HS-5 (cell line): ENCODE data around the gene ZNF574.
A peak's percentile ranks its signal among the peaks of the same experiment; 100 is the strongest.
"Not testable (repeated sequence)": the region's sequence is repeated elsewhere in the genome, so short reads cannot be mapped to it uniquely, and the experiment has no call there.

Source experiments
- DNase-seq: peaks from one replicate; pipeline ENCODE4 v3.0.0-alpha.2; 2012; ENCODE audit warnings: low read depth

Gene ZNF574

GRCh38 chr19:42080764-42081375, 4.9 kb downstream of the ZNF574 start:
- DNase-seq: no peak

- DNase-seq: no peak
Observed at GRCh38 chr19:42081584-42082203, 5.7 kb downstream of the ZNF574 start.

GRCh38 chr19:42083537-42083936, 7.6 kb downstream of the ZNF574 start:
- no peak for DNase-seq

- DNase-seq: no peak
Observed at GRCh38 chr19:42086188-42086736, 10.3 kb downstream of the ZNF574 start.

- no peak for DNase-seq
Observed at GRCh38 chr19:42086770-42087550, 11.0 kb downstream of the ZNF574 start.

GRCh38 chr19:42088471-42089190, 12.7 kb downstream of the ZNF574 start:
- DNase-seq: peak; percentile 55

- DNase-seq: no peak
Observed at GRCh38 chr19:42089191-42089750, 13.3 kb downstream of the ZNF574 start.

- no peak for DNase-seq
Observed at GRCh38 chr19:42089772-42090171, 13.8 kb downstream of the ZNF574 start.

GRCh38 chr19:42090672-42091071, 14.7 kb downstream of the ZNF574 start:
- no peak for DNase-seq

GRCh38 chr19:42091300-42091699, 15.3 kb downstream of the ZNF574 start:
- DNase-seq: no peak

GRCh38 chr19:42091742-42092141, 15.8 kb downstream of the ZNF574 start:
- DNase-seq: no peak

- no peak for DNase-seq
Observed at GRCh38 chr19:42092350-42092749, 16.4 kb downstream of the ZNF574 start.

- DNase-seq: no peak
Observed at GRCh38 chr19:42093505-42093904, 17.5 kb downstream of the ZNF574 start.

GRCh38 chr19:42093926-42094325, 18.0 kb downstream of the ZNF574 start:
- no peak for DNase-seq

- DNase-seq: no peak
Observed at GRCh38 chr19:42095142-42095813, 19.3 kb downstream of the ZNF574 start.

- no peak for DNase-seq
Observed at GRCh38 chr19:42095814-42096230, 19.9 kb downstream of the ZNF574 start.

GRCh38 chr19:42096255-42096837, 20.4 kb downstream of the ZNF574 start:
- DNase-seq: no peak

GRCh38 chr19:42097461-42097860, 21.5 kb downstream of the ZNF574 start:
- no peak for DNase-seq

GRCh38 chr19:42098781-42099180, 22.8 kb downstream of the ZNF574 start:
- DNase-seq: no peak

- DNase-seq: no peak
Observed at GRCh38 chr19:42099336-42099925, 23.5 kb downstream of the ZNF574 start.

- not testable (repeated sequence) for DNase-seq
Observed at GRCh38 chr19:42100241-42100640, 24.3 kb downstream of the ZNF574 start.
